Smooth muscle cell of the umbilical artery (primary cell): ENCODE results near the gene SMC6. TPM values are rescaled to one million over a fixed set of nuclear protein-coding genes. Genes with fewer than 3 reads are reported as not detected.

ENCODE experiments used
- total RNA-seq: library from RNA; depleted of rRNA; stranded (reverse); fragments of >200 nt; gene quantifications from 2 replicates; pipeline ENCODE4 v1.2.3, GENCODE V29; 2014

Gene SMC6
- 25.2 and 46.7 TPM in 2 replicates for total RNA-seq

DNA sequence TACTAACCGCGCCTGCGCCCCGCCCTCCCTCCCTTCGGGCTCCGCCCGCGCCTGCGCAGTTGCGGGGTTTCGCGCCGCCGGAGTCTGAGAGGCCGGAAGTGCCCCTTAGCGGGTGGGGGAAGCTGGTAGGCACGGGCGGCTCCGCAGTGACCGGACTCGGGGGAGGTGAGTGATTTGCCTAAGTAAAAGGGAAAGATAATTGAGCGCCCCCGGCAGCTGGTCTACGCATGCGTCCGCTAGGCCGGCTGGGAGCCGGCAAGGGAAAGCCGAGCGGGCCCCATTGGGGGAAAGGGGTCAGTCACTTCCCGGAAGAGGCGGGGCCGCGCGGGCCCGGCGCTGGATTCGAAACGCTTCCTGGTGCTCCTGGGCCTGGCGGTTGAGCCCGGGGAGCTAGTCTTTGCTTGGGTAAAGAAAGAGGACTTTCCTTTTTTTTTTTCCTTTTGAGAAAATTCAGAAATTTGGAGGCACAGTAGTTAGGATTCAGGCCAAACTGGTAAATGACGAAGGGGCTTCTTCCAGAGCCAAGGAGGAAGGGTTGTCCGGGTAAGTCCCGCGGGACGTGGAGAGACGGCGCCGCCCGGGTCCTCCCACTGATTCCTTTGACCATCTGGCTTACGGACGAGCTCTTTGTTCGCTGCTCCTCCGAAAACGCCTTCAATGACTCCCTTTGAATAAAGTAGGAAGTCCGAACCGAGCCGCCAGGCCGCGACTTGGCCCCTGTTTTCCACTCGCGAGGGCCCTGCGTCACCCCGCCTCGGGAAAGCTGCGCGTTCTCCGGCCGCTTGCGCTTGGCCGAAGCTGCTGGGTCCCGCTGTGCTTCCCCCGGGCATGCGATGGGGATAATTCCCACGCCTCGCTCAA is at the start of gene SMC6, which contains the start of gene GEN1:
TSS of gene SMC6 (minus strand) at position 8 of the 861 bp plus-strand sequence. CDS start 7,864 bp downstream, outside the sequence.
TSS of gene GEN1 (plus strand) at position 336 of the 861 bp plus-strand sequence. CDS start 5,806 bp downstream, outside the sequence.

Other genes starting within 250 kb of the SMC6 start
- gene RAD51AP2, start 235.4 kb downstream of the SMC6 start, total RNA-seq: not detected in 2 replicates
- 0.09 TPM in 1 of 2 replicates, not detected in the other for gene VSNL1, start 213.1 kb downstream of the SMC6 start, total RNA-seq
- 9.2 and 14.5 TPM in 2 replicates for gene GEN1, start 328 bp upstream of the SMC6 start, total RNA-seq
- not detected in 2 replicates for gene MSGN1, start 62.6 kb upstream of the SMC6 start, total RNA-seq
- gene KCNS3, start 124.9 kb upstream of the SMC6 start, total RNA-seq: 5.0 and 5.5 TPM in 2 replicates